Stimulated activated CD8-positive, alpha-beta memory T cell treated with anti-CD3 and anti-CD28 coated beads, Interleukin-12 subunit alpha, Interleukin-12 subunit beta, amount 100 ng/mL, for 1 hour (primary cell): ENCODE measurements around the gene HPS1.
A peak's percentile ranks its signal among the peaks of the same experiment; 100 is the strongest.

ENCODE experiments used
- DNase-seq: peaks from one replicate; pipeline ENCODE4 v3.0.0-alpha.2; 2020; ENCODE audit warnings: low read depth

HPS1 gene

DNA sequence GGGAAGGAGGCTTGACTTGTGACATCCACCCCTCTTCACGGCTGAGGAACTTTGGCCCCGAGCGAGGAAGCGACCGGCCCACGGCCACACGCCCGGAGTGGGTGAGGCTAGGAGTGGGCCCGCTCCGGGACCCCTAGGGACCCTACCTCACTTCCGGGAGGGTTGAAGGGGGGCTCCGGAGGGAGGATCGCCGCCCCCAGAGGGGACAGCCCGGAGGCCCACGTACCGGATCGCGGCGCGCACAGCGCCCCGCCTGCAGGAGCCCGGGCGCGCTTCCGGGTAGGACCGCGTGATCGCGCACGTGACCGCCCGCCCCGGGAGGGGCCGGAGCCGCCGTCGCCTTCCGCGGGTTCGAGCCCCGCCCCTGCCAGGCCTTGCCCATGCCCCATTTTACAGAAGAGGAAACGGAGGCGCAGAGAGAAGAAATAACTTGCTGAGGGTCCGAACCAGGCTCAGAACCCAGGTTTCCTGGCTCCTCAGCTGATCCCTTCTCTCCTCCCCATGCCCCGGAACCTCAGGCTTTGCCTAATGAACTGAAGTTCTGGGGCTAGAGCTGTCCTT lies at the start of gene HPS1:
HPS1 (minus strand) TSS at position 275 of the 561 bp plus-strand sequence. CDS start 3,695 bp downstream, outside the sequence.
- DNase-seq, result peak; percentile 61

DNA sequence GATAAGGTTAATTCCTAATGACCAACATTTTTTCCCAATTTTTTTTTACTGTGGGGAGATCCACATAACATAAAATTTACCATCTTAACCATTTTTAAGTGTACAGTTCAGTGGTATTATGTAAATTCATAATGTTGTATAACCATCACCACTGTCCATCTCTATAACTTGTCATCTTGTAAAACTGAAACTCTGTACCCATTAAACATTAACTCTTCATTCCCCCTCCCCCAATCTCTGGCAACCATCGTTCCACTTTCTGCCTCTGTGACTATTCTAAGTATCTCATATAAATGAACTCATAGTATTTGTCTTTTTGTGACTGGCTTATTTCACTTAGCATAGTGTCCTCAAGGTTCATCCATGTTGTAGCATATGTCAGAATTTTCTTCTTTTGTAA lies 46.0 kb upstream of the HPS1 start:
- no peak for DNase-seq

DNA sequence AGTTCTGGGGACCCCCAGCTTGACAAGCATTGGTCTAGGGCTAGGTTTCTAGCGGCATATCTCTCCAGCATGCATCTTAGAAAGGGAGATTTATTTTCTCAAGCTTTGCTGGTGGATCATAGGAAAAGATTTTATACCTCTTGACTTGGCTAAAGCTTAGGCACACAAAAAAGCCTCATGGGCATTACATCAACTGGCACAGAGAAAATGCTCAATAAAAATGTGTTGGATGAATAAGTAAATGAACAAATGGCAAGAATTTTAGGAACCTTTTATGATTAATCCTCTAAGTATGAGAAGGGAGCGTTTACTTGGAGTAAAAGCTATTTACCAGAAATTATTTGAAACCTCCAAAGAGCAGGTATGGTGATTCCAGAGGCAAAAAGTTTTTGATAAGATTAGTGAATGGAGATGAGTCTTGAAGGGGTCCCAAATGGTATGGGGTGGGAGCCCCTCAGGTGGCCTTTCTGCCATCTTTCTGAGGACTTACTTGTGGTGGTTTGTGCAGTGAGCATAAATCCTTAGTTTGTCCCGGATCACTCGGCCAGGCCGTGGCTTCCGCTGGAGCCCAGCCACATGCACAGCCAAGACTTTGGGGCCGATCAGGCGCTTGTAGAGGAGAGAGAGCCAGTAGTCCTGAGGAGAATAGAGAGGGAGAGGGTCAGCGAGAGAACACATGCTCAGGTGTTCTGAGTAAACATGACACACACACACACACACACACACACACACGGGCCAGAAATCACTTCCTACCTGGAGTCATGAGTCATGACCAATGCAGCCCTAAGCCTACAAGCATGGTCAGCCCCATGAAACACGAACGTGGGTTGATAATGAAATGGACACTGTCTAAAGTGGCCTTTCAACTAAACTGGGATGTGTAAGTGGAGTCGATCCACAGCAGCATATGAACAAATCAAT lies 43.1 kb upstream of the HPS1 start:
- no peak for DNase-seq

DNA sequence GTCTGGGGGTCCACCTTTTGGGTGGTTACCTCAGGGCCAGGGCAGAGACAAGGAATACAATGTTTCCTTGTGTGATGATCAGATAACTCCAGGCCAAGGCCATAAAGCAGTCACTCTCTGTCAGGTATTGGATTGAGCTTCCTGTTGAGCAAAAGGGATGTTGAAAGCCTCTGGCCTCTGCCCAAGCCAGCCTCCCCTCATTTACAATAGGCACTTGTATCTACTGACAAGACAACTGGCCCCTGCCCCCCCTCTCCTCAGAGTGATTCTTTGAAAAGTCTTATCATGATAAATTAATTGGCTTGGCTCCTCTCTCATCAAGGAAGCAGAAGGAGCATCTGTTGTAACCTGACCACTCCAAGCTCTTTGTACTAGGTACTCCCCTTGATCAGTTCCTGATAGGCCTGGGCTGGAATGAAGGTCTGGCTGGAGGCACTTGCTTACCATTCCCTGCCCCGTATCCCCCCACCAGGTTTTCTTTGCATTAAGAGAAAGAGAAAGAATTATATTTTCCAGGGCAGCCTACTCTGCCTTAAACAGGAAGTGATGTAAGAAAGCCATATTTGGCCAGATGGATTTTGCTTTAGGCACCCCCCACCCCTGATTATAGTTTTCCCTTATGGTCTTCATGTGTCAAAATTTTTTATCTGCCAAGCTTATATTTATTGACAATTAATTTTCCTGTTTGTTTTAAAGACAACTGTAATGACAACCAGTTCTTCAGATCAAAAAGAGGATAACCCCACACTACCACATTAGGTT lies 42.1 kb upstream of the HPS1 start:
- DNase-seq, result no peak

GRCh38 chr10:98487649-98488048 lies 40.9 kb upstream of the HPS1 start:
- no peak for DNase-seq

- no peak for DNase-seq
Observed at GRCh38 chr10:98486421-98486820, 39.7 kb upstream of the HPS1 start.

DNA sequence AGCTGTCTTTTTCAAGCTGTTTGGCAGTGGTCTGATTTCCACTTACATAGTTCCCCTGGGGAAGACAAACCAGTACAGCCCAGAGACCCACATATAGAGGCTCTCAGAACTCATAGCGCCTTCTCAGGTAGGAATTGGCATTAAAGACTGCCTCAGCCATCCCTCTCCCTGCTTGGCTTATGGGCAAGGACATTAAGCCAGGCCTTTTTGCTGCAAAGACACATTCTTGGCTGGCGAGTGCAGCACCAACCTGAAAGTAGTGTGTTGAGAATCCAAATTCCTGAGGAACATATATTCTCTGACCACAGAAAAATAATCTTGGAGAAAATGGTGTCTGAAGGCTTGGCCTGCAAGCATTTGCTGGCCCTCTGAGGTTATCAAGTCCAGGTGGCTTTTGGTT lies 39.2 kb upstream of the HPS1 start:
- DNase-seq, result no peak

- no peak for DNase-seq
Observed at GRCh38 chr10:98483658-98484057, 36.9 kb upstream of the HPS1 start.

DNA sequence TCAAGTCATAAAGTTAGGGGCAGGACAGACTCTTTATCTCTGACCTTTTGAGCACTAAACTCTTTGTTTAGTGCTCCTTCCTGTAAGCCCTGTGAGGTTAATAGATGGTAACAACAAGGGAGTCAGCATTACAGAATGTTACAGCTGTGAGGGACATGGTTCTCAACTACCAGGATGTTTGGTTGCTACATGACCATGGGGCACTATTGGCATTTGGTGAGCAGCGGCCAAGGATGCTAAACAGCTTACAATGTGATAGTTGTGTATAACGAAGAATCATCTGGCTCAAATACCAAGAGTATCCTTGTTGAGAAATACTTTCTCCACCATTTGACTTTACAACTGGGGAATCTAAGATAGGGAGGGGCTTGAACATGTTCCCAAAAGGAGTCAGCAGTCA lies 35.4 kb upstream of the HPS1 start:
- no peak for DNase-seq

- no peak for DNase-seq
Observed at GRCh38 chr10:98481404-98481945, 34.7 kb upstream of the HPS1 start.

- no peak for DNase-seq
Observed at GRCh38 chr10:98478430-98479222, 31.9 kb upstream of the HPS1 start.

GRCh38 chr10:98477861-98478260 lies 31.1 kb upstream of the HPS1 start:
- DNase-seq, result no peak

- DNase-seq, result no peak
Observed at GRCh38 chr10:98474628-98475027, 27.9 kb upstream of the HPS1 start.

DNA sequence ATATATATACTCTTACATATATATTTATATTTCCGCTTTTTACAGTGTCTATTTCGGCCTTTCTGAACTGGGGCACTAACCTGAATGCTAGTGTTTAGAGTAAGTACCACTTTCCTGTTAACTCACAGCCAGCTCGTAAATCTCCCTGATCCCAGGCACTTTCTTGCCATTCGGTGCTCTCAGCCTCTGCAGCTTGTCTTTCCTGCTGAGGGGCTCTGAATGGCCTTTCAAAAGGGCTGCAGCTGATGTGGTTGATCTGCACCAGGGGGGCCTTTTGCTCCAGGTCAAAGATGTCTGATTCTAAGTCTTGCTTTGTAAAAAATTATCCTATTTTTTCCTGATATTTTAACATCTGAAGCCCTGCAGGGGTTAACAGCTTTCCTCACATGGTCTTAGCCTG lies 25.5 kb upstream of the HPS1 start:
- no peak for DNase-seq

GRCh38 chr10:98470850-98471249 lies 24.1 kb upstream of the HPS1 start:
- no peak for DNase-seq

DNA sequence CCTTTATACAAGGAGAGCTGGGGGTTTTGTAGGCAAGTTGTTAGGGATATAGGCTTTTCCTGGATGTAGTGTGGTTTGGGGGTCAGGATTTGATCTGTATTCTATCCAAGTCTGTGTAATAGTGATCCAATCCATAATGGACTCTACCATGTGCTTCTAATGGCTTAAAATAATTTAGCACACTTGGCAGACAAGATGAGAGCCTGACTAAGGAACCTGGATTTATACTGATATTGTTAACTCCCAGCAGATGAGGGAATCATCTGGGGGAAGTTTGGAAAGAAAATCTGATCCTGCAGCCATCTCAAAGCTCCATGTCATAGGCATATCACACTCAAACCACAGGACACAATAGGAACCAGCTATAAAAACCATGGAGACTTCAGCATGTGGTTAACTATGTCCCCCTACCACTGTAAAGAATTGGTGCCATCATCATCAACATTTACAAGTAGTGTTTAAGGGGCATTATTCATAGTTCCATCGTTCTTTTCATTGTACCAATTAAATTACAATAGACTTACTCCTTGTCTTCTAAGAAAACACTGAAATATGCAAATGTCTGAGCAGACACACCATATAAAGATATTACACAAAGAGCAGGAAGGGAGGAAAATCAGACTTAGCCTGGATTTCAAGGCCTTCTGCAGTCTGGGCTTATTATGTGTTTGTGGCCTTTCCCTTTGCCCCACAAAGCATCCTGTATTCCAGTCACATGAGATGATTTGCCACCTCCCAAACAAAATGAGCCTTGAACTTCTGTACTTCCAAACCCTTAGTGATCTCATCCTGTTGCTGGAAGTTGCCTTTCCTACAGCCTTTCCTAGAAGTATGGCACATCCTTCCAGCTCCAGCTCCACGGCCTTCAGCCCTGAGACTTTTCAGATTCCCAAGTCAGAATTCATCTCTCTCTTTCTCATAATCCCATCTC lies 22.5 kb upstream of the HPS1 start:
- no peak for DNase-seq

DNA sequence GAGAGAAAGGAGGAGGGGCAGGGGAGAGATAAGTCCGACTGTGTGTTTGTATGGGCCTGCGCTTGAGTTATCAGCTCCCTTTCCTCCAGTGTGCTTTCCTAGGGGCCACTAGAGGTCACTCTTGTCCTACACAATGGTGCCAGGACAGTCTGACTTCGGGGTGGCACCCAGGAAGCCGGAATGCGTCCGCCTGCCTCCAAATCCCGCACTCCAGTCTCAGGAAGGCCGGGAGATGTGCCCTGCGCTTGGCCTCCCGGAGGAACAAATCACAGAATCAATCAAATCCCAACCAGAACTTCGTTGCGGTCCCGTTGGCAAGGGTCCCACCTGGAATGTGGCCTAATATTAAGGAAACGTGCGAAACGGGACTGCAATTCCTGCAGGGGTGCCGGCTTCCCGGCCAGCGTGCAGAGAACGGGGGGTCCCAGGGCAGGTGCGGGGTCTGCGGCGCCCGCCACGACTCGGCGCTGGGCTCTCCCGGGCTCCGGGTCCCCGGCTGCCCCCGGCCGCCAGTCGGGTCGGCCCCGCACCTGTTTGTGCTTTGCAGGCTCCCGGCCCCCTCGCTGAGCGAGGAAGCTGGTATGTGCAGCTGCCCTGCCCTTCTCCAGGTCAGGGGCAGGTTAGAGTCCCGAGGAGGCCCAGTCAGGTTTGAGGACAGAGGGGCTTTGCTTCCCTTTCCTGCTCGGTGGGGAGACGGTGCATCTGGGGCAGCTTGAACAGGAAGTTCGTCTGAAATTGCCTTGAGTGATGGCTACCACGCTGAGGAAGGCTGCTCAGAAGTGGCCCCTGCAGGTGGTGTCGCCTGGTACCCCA lies 21.0 kb upstream of the HPS1 start:
- DNase-seq, result peak; percentile 45

- no peak for DNase-seq
Observed at GRCh38 chr10:98466861-98467505, 20.2 kb upstream of the HPS1 start.

- DNase-seq, result no peak
Observed at GRCh38 chr10:98465866-98466265, 19.1 kb upstream of the HPS1 start.
